ENCODE results near the gene DNAH5. TPM values are rescaled to one million over a fixed set of nuclear protein-coding genes. Genes with fewer than 3 reads are reported as not detected.

Gene DNAH5
- total RNA-seq, 4 donors from 2014 or later: 0.31 to 1.4 (median 1.0) TPM

DNA sequence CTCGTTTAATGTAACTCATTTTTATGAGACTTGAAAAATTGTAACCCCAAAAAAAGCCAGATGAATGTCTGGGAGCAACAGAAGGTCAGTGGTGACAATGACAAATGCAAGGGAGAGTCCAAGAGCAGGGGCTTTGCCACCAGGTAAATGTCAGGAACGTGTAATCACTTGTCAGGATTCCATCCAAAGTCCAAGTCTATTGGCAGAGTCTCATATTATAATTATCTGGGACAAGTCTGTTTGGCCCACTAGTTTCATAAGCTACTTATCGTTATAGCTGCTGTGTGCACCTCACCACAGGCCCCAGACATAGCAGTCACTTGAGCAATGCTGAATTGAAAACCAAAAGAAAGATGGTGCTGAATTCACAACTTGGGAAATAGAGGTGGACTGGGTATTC, 180.8 kb downstream of the DNAH5 start:
- Histone ChIP-seq H3K27me3 (no peaks in the 10 kb centered on the region), H3K36me3 (no peaks in the 10 kb centered on the region), H3K9me3 (no peaks in the 10 kb centered on the region), H3K4me1 (no peaks in the 10 kb centered on the region), H3K27ac (no peak overlapping the region), H3K4me3 (no peak overlapping the region)
- TF ChIP-seq POLR2AphosphoS5 (IDR thresholded peaks at IDR 0.05) (no peak), POLR2A (IDR thresholded peaks at IDR 0.05) (no peak), EP300 (IDR thresholded peaks at IDR 0.05) (no peak)
- 36 to 42% methylated on average over 3 of the region's 3 CpGs for WGBS, 2 donors (ENCODE audit: low coverage in 1 of 2)
- ATAC-seq: no peak

DNA sequence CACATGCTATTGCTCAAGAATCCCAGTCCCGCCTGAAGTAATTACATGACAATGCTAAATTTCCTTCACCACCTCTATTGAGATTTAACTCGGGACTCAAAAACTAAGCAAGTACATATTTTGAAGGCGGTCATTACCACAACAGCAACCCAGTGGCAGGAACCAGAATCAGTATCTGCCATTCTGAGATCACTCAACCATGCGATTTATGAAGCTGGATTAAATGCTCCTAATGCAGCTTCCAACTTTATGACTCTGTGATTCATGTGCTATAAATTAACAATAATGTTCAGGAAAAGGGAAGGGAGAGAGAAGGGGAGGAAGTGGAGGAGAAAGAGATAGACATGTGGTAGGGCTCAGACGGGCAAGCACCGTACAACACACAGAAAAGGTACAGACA, 194.7 kb downstream of the DNAH5 start:
- ATAC-seq: no peak
- no peak for TF ChIP-seq POLR2AphosphoS5 (IDR thresholded peaks at IDR 0.05)
- no peak for TF ChIP-seq EP300 (IDR thresholded peaks at IDR 0.05)
- no peak for TF ChIP-seq POLR2A (IDR thresholded peaks at IDR 0.05)
- TF ChIP-seq, protein P1, sequence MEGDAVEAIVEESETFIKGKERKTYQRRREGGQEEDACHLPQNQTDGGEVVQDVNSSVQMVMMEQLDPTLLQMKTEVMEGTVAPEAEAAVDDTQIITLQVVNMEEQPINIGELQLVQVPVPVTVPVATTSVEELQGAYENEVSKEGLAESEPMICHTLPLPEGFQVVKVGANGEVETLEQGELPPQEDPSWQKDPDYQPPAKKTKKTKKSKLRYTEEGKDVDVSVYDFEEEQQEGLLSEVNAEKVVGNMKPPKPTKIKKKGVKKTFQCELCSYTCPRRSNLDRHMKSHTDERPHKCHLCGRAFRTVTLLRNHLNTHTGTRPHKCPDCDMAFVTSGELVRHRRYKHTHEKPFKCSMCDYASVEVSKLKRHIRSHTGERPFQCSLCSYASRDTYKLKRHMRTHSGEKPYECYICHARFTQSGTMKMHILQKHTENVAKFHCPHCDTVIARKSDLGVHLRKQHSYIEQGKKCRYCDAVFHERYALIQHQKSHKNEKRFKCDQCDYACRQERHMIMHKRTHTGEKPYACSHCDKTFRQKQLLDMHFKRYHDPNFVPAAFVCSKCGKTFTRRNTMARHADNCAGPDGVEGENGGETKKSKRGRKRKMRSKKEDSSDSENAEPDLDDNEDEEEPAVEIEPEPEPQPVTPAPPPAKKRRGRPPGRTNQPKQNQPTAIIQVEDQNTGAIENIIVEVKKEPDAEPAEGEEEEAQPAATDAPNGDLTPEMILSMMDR (IDR thresholded peaks at IDR 0.05): no peak
- WGBS, 2 donors (ENCODE audit: low coverage in 1 of 2): 52 to 56% methylated on average over 6 of the region's 6 CpGs
- Histone ChIP-seq H3K4me3 (no peak overlapping the region), H3K27me3 (no peaks in the 10 kb centered on the region), H3K27ac (no peak overlapping the region), H3K36me3 (no peaks in the 10 kb centered on the region), H3K4me1 (no peaks in the 10 kb centered on the region), H3K9me3 (no peaks in the 10 kb centered on the region)

DNA sequence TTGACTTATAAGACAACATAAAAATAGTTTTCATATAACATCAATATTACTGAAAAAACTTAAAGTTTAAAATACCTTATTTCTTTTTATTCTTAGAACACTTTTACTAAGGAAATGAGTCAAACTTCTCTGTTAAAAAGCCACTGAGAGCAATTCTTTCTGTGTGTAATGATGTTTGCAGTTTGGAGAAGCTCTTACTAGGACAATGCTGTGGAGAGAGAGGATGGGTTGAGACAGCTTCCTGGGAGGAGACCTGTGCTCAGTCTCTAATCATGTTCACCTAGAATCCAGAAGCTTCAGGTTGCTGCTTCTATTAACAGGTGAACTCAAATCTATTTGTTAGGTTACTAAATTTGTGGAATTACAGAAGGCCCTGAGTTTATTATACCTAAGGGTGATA, 198.5 kb downstream of the DNAH5 start:
- no peak overlapping the region for H3K4me3 ChIP-seq
- H3K9me3 ChIP-seq: no peaks in the 10 kb centered on the region
- H3K27me3 ChIP-seq: no peaks in the 10 kb centered on the region
- ATAC-seq: no peak
- no peak for TF ChIP-seq POLR2AphosphoS5 (IDR thresholded peaks at IDR 0.05)
- H3K36me3 ChIP-seq: no peaks in the 10 kb centered on the region
- H3K27ac ChIP-seq: no peak overlapping the region
- H3K4me1 ChIP-seq: no peaks in the 10 kb centered on the region

DNA sequence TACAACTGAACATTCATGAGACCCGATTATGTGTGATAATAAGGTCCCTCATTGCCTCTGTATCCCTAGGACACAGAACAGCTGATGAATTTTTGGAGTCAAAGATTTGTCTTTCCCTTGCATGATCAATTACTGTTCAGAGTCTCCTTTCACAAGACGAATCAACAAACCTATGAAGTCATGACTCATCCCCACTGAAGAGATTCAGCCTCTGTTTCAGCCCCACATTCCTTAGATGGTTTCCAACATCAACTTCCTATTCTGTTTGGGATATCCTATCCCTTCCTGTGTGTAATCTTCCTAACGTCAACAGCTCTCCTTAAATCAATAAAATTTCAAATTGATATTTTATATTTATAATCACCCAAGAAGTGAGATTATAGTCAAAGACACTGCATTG, 199.0 kb downstream of the DNAH5 start:
- no peaks in the 10 kb centered on the region for H3K4me1 ChIP-seq
- no peak overlapping the region for H3K27ac ChIP-seq
- no peak overlapping the region for H3K4me3 ChIP-seq
- no peak for ATAC-seq
- no peaks in the 10 kb centered on the region for H3K9me3 ChIP-seq
- H3K27me3 ChIP-seq: no peaks in the 10 kb centered on the region
- no peak for TF ChIP-seq POLR2AphosphoS5 (IDR thresholded peaks at IDR 0.05)
- no peak for TF ChIP-seq POLR2A (IDR thresholded peaks at IDR 0.05)
- no peak for TF ChIP-seq EP300 (IDR thresholded peaks at IDR 0.05)
- TF ChIP-seq, protein P1 (IDR thresholded peaks at IDR 0.05): no peak
- no peaks in the 10 kb centered on the region for H3K36me3 ChIP-seq
- WGBS, 2 donors (ENCODE audit: low coverage in 1 of 2): 31 to 40% methylated on average over 3 of the region's 3 CpGs

DNA sequence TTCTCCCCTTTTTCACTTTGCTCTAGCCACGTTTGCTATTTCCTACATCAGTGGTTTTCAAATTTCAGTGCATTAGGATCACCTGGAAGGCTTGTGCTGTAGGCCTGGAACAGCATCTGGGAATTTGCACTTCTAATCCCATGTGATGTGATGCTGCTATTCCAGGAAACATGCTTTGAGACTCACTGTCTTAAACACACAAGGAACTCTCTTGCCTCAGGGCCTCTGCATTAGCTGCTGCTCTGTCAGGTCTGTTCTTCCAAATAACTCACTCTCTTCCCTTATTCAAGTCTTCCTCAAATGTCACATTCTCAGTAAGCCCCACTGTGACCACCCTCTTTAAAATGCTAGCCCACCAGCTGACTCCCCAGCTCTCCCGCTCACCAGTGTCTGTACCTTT, 204.0 kb downstream of the DNAH5 start:
- H3K4me3 ChIP-seq: no peak overlapping the region
- H3K27ac ChIP-seq: no peak overlapping the region
- TF ChIP-seq, protein P1 (IDR thresholded peaks at IDR 0.05): no peak
- no peak for TF ChIP-seq POLR2AphosphoS5 (IDR thresholded peaks at IDR 0.05)
- no peak for TF ChIP-seq POLR2A (IDR thresholded peaks at IDR 0.05)
- no peak for TF ChIP-seq EP300 (IDR thresholded peaks at IDR 0.05)
- WGBS, 2 donors (ENCODE audit: low coverage in 1 of 2): 48 to 60% methylated on average over 2 of the region's 2 CpGs
- H3K36me3 ChIP-seq: no peaks in the 10 kb centered on the region
- H3K27me3 ChIP-seq: no peaks in the 10 kb centered on the region
- no peaks in the 10 kb centered on the region for H3K4me1 ChIP-seq
- ATAC-seq: no peak
- H3K9me3 ChIP-seq: no peaks in the 10 kb centered on the region

DNA sequence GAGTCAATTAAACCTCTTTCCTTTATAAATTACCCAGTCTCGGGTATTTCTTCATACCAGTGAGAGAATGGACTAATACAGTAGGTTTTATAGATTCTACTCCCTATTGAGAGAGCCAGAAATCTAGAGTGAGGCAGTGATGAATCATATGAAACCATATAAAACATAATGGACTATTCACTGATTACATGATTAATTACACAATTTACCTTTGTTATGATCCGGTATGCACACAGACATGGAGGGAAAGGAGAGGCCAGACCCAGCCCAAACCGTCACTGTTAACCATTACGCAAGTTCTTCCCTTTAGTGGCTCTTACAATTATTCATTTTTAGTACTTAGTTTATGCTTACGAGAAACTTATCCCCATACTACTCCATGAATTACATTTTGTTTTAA, 205.0 kb downstream of the DNAH5 start:
- Histone ChIP-seq H3K27ac (no peak overlapping the region), H3K4me3 (no peak overlapping the region), H3K27me3 (no peaks in the 10 kb centered on the region), H3K36me3 (no peaks in the 10 kb centered on the region), H3K4me1 (no peaks in the 10 kb centered on the region), H3K9me3 (no peaks in the 10 kb centered on the region)
- TF ChIP-seq EP300 (IDR thresholded peaks at IDR 0.05) (no peak), POLR2AphosphoS5 (IDR thresholded peaks at IDR 0.05) (no peak), POLR2A (IDR thresholded peaks at IDR 0.05) (no peak)
- TF ChIP-seq, protein P1 (IDR thresholded peaks at IDR 0.05): no peak
- ATAC-seq: no peak
- 68 to 77% methylated on average over 5 of the region's 5 CpGs for WGBS, 2 donors (ENCODE audit: low coverage in 1 of 2)
